ENCODE data around the gene TENM3. TPM values are rescaled to one million over a fixed set of nuclear protein-coding genes. Genes with fewer than 3 reads are reported as not detected.

The TENM3 gene
- total RNA-seq, 1 experiment from 2014 or later = 71.0 TPM

GRCh38 chr4:182426901-182427300 is 183.7 kb downstream of the TENM3 start:
- Mint-ChIP-seq H3K27ac (no peak overlapping the region), H3K9me3 (no peaks in the 10 kb centered on the region), H3K4me1 (peaks cover 3% of the 10 kb centered on the region), H3K36me3 (no peaks in the 10 kb centered on the region), H3K4me3 (no peak overlapping the region), H3K27me3 (ENCODE audit: low read depth) (no peaks in the 10 kb centered on the region)
- TF ChIP-seq PRRX2 (CRISPR knock-in tag; IDR thresholded peaks at IDR 0.05) = no peak
- TF ChIP-seq TEAD1 (CRISPR knock-in tag; IDR thresholded peaks at IDR 0.05) = no peak
- TF ChIP-seq FOXK1 (CRISPR knock-in tag; IDR thresholded peaks at IDR 0.05) = no peak
- TF ChIP-seq TCF7 (CRISPR knock-in tag; IDR thresholded peaks at IDR 0.05; ENCODE audit: low read depth) = no peak
- TF ChIP-seq NR3C1 (CRISPR knock-in tag; conservative IDR thresholded peaks at IDR 0.05; ENCODE audit: low read depth) = no peak
- TF ChIP-seq SMAD4 (CRISPR knock-in tag; IDR thresholded peaks at IDR 0.05) = no peak
- TF ChIP-seq HMGA2 (CRISPR knock-in tag; IDR thresholded peaks at IDR 0.05) = no peak
- TF ChIP-seq USF2 (CRISPR knock-in tag; IDR thresholded peaks at IDR 0.05) = no peak
- TF ChIP-seq MXD4 (CRISPR knock-in tag; IDR thresholded peaks at IDR 0.05; ENCODE audit: borderline replicate concordance) = no peak
- TF ChIP-seq, protein P1, sequence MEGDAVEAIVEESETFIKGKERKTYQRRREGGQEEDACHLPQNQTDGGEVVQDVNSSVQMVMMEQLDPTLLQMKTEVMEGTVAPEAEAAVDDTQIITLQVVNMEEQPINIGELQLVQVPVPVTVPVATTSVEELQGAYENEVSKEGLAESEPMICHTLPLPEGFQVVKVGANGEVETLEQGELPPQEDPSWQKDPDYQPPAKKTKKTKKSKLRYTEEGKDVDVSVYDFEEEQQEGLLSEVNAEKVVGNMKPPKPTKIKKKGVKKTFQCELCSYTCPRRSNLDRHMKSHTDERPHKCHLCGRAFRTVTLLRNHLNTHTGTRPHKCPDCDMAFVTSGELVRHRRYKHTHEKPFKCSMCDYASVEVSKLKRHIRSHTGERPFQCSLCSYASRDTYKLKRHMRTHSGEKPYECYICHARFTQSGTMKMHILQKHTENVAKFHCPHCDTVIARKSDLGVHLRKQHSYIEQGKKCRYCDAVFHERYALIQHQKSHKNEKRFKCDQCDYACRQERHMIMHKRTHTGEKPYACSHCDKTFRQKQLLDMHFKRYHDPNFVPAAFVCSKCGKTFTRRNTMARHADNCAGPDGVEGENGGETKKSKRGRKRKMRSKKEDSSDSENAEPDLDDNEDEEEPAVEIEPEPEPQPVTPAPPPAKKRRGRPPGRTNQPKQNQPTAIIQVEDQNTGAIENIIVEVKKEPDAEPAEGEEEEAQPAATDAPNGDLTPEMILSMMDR (IDR thresholded peaks at IDR 0.05) = no peak
- TF ChIP-seq JAZF1 (CRISPR knock-in tag; IDR thresholded peaks at IDR 0.05) = no peak
- TF ChIP-seq, protein P2, sequence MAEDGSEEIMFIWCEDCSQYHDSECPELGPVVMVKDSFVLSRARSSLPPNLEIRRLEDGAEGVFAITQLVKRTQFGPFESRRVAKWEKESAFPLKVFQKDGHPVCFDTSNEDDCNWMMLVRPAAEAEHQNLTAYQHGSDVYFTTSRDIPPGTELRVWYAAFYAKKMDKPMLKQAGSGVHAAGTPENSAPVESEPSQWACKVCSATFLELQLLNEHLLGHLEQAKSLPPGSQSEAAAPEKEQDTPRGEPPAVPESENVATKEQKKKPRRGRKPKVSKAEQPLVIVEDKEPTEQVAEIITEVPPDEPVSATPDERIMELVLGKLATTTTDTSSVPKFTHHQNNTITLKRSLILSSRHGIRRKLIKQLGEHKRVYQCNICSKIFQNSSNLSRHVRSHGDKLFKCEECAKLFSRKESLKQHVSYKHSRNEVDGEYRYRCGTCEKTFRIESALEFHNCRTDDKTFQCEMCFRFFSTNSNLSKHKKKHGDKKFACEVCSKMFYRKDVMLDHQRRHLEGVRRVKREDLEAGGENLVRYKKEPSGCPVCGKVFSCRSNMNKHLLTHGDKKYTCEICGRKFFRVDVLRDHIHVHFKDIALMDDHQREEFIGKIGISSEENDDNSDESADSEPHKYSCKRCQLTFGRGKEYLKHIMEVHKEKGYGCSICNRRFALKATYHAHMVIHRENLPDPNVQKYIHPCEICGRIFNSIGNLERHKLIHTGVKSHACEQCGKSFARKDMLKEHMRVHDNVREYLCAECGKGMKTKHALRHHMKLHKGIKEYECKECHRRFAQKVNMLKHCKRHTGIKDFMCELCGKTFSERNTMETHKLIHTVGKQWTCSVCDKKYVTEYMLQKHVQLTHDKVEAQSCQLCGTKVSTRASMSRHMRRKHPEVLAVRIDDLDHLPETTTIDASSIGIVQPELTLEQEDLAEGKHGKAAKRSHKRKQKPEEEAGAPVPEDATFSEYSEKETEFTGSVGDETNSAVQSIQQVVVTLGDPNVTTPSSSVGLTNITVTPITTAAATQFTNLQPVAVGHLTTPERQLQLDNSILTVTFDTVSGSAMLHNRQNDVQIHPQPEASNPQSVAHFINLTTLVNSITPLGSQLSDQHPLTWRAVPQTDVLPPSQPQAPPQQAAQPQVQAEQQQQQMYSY (CRISPR knock-in tag; IDR thresholded peaks at IDR 0.05) = no peak
- no peak for TF ChIP-seq ZNF423 (CRISPR knock-in tag; IDR thresholded peaks at IDR 0.05)
- no peak for TF ChIP-seq ETV6 (CRISPR knock-in tag; IDR thresholded peaks at IDR 0.05)
- TF ChIP-seq AR (CRISPR knock-in tag; IDR thresholded peaks at IDR 0.05) = no peak
- TF ChIP-seq, protein P3, sequence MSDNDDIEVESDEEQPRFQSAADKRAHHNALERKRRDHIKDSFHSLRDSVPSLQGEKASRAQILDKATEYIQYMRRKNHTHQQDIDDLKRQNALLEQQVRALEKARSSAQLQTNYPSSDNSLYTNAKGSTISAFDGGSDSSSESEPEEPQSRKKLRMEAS (CRISPR knock-in tag; IDR thresholded peaks at IDR 0.05) = no peak
- no peak for TF ChIP-seq ZNF416 (CRISPR knock-in tag; IDR thresholded peaks at IDR 0.05)
- ChIA-PET POLR2A (no interaction called here), CTCF (no interaction called here)
- ATAC-seq (no peak), DNase-seq (ENCODE audit: low spot score) (no peak)

- no peak overlapping the region for H3K27ac Mint-ChIP-seq
- H3K9me3 Mint-ChIP-seq = no peaks in the 10 kb centered on the region
- no peaks in the 10 kb centered on the region for H3K27me3 Mint-ChIP-seq (ENCODE audit: low read depth)
- ChIA-PET POLR2A (no interaction called here), CTCF (interaction anchor here (0.6 kb wide), 1 partner anchor 506 kb away, joined by 3 read pairs; no protein-coding TSS in a partner anchor)
- DNase-seq (ENCODE audit: low spot score) (no peak), ATAC-seq (no peak)
- no peaks in the 10 kb centered on the region for H3K36me3 Mint-ChIP-seq
- no peak overlapping the region for H3K4me3 Mint-ChIP-seq
- H3K4me1 Mint-ChIP-seq = no peaks in the 10 kb centered on the region
- TF ChIP-seq GRHL2 (CRISPR knock-in tag; IDR thresholded peaks at IDR 0.05; ENCODE audit: insufficient replicate concordance, severe bottlenecking) = no peak
- no peak for TF ChIP-seq SMAD4 (CRISPR knock-in tag; IDR thresholded peaks at IDR 0.05)
- TF ChIP-seq GABPB1 (CRISPR knock-in tag; IDR thresholded peaks at IDR 0.05) = no peak
- TF ChIP-seq, protein P4, sequence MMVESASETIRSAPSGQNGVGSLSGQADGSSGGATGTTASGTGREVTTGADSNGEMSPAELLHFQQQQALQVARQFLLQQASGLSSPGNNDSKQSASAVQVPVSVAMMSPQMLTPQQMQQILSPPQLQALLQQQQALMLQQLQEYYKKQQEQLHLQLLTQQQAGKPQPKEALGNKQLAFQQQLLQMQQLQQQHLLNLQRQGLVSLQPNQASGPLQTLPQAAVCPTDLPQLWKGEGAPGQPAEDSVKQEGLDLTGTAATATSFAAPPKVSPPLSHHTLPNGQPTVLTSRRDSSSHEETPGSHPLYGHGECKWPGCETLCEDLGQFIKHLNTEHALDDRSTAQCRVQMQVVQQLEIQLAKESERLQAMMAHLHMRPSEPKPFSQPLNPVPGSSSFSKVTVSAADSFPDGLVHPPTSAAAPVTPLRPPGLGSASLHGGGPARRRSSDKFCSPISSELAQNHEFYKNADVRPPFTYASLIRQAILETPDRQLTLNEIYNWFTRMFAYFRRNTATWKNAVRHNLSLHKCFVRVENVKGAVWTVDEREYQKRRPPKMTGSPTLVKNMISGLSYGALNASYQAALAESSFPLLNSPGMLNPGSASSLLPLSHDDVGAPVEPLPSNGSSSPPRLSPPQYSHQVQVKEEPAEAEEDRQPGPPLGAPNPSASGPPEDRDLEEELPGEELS (CRISPR knock-in tag; IDR thresholded peaks at IDR 0.05) = no peak
- no peak for TF ChIP-seq ZSCAN18 (CRISPR knock-in tag; IDR thresholded peaks at IDR 0.05)
- TF ChIP-seq GTF2I (CRISPR knock-in tag; conservative IDR thresholded peaks at IDR 0.05) = no peak
- no peak for TF ChIP-seq ZNF219 (CRISPR knock-in tag; IDR thresholded peaks at IDR 0.05; ENCODE audit: borderline replicate concordance)
- no peak for TF ChIP-seq JAZF1 (CRISPR knock-in tag; IDR thresholded peaks at IDR 0.05)
- no peak for TF ChIP-seq SOX15 (CRISPR knock-in tag; IDR thresholded peaks at IDR 0.05)
These were observed 184.4 kb downstream of the TENM3 start for GRCh38 chr4:182427554-182427953.
